SK-N-MC (cell line): ENCODE data around the gene GRAMD1B.

ENCODE experiments used
- DNase-seq: peaks from one replicate; pipeline ENCODE4 v3.0.0-alpha.2; 2011; ENCODE audit warnings: low read depth, low spot score
- H3K27ac ChIP-seq: fragments of 200-600 bp; sonication (generic); 2 replicates; pipeline ENCODE4 v1.5.1; 2016; ENCODE audit warnings: mixed run types
- H3K36me3 ChIP-seq: fragments of 200-600 bp; sonication (generic); 2 replicates; pipeline ENCODE4 v1.6.1; 2017; ENCODE audit warnings: antibody characterized with exemption, low read length, mixed read lengths; ENCODE audit not compliant: insufficient read depth
- H3K4me3 ChIP-seq: fragments of 200-600 bp; sonication (generic); 2 replicates; pipeline ENCODE4 v1.5.1; 2016
- H3K9ac ChIP-seq: fragments of 200-600 bp; sonication (generic); 2 replicates; pipeline ENCODE4 v1.8.0; 2017; ENCODE audit warnings: mixed run types, mixed read lengths; ENCODE audit not compliant: insufficient read length
- H3K9me3 ChIP-seq: fragments of 200-600 bp; sonication (generic); 2 replicates; pipeline ENCODE4 v1.6.1; 2017; ENCODE audit warnings: low read depth, mild to moderate bottlenecking, antibody characterized with exemption, low read length, moderate library complexity, mixed read lengths
- EZH2 ChIP-seq: fragments of 200-600 bp; sonication (generic); IDR thresholded peaks from one replicate; pipeline ENCODE4 v1.6.1; 2017; ENCODE audit warnings: antibody characterized with exemption
- FOXP2 ChIP-seq: optimal IDR thresholded peaks from 2 replicates; pipeline ENCODE3; 2011; ENCODE audit warnings: mild to moderate bottlenecking, moderate library complexity; ENCODE audit not compliant: insufficient read depth; ENCODE audit errors: extremely low read length, control extremely low read depth
- POLR2AphosphoS5 ChIP-seq: IDR thresholded peaks from 2 replicates; pipeline ENCODE4 v1.6.1; 2012; ENCODE audit warnings: mild to moderate bottlenecking, low read depth, low read length, borderline replicate concordance

Gene GRAMD1B

GRCh38 chr11:123587559-123587958 lies 157.5 kb downstream of the GRAMD1B start:
- no peaks in the 10 kb centered on the region for H3K9me3 ChIP-seq
- H3K4me3 ChIP-seq = no peak overlapping the region
- no peak for TF ChIP-seq POLR2AphosphoS5
- no peak for TF ChIP-seq FOXP2
- TF ChIP-seq EZH2 = no peak
- no peak overlapping the region for H3K9ac ChIP-seq
- H3K27ac ChIP-seq = no peak overlapping the region
- no peak for DNase-seq
- no peaks in the 10 kb centered on the region for H3K36me3 ChIP-seq

GRCh38 chr11:123588117-123588863 lies 158.2 kb downstream of the GRAMD1B start:
- Histone ChIP-seq H3K9me3 (no peaks in the 10 kb centered on the region), H3K9ac (no peak overlapping the region), H3K27ac (no peak overlapping the region), H3K36me3 (no peaks in the 10 kb centered on the region), H3K4me3 (no peak overlapping the region)
- no peak for DNase-seq
- TF ChIP-seq EZH2 (no peak), FOXP2 (no peak), POLR2AphosphoS5 (no peak)

GRCh38 chr11:123588864-123589262 lies 158.8 kb downstream of the GRAMD1B start:
- Histone ChIP-seq H3K9ac (no peak overlapping the region), H3K9me3 (no peaks in the 10 kb centered on the region), H3K4me3 (no peak overlapping the region), H3K27ac (no peak overlapping the region), H3K36me3 (no peaks in the 10 kb centered on the region)
- DNase-seq = no peak
- TF ChIP-seq POLR2AphosphoS5 = no peak
- TF ChIP-seq FOXP2 = no peak
- TF ChIP-seq EZH2 = no peak

GRCh38 chr11:123590296-123590912 lies 160.3 kb downstream of the GRAMD1B start:
- Histone ChIP-seq H3K27ac (no peak overlapping the region), H3K9ac (no peak overlapping the region), H3K4me3 (no peak overlapping the region), H3K36me3 (no peaks in the 10 kb centered on the region), H3K9me3 (no peaks in the 10 kb centered on the region)
- TF ChIP-seq FOXP2 (no peak), EZH2 (no peak), POLR2AphosphoS5 (no peak)
- no peak for DNase-seq

- DNase-seq = no peak
- no peak for TF ChIP-seq FOXP2
Measured at GRCh38 chr11:123593570-123593969, 163.5 kb downstream of the GRAMD1B start.

GRCh38 chr11:123594188-123594901 lies 164.3 kb downstream of the GRAMD1B start:
- no peak for DNase-seq
- Histone ChIP-seq H3K27ac (no peak overlapping the region), H3K9ac (no peak overlapping the region), H3K36me3 (no peaks in the 10 kb centered on the region), H3K4me3 (no peak overlapping the region), H3K9me3 (no peaks in the 10 kb centered on the region)
- no peak for TF ChIP-seq FOXP2
- TF ChIP-seq POLR2AphosphoS5 = no peak
- TF ChIP-seq EZH2 = no peak

More at GRCh38 chr11:123593570-123593969, 163.5 kb downstream of the GRAMD1B start:
- no peak overlapping the region for H3K27ac ChIP-seq
- no peaks in the 10 kb centered on the region for H3K9me3 ChIP-seq
- H3K4me3 ChIP-seq = no peak overlapping the region
- no peak overlapping the region for H3K9ac ChIP-seq
- no peaks in the 10 kb centered on the region for H3K36me3 ChIP-seq

- Histone ChIP-seq H3K4me3 (no peak overlapping the region), H3K36me3 (no peaks in the 10 kb centered on the region), H3K9me3 (no peaks in the 10 kb centered on the region), H3K9ac (no peak overlapping the region), H3K27ac (no peak overlapping the region)
- TF ChIP-seq EZH2 = no peak
- TF ChIP-seq FOXP2 = no peak
- no peak for TF ChIP-seq POLR2AphosphoS5
- no peak for DNase-seq
Measured at GRCh38 chr11:123594921-123595320, 164.9 kb downstream of the GRAMD1B start.

GRCh38 chr11:123597859-123598258 lies 167.8 kb downstream of the GRAMD1B start:
- H3K27ac ChIP-seq = no peak overlapping the region
- no peak overlapping the region for H3K4me3 ChIP-seq
- TF ChIP-seq FOXP2 (no peak), EZH2 (no peak), POLR2AphosphoS5 (no peak)
- no peaks in the 10 kb centered on the region; the same call in 1 of the 2 replicates for H3K36me3 ChIP-seq
- no peak for DNase-seq
- H3K9me3 ChIP-seq = no peaks in the 10 kb centered on the region
- no peak overlapping the region for H3K9ac ChIP-seq
